Measurements from ENCODE around the gene DPYSL4.

DPYSL4 gene

GRCh38 chr10:132232981-132233380 lies 46.2 kb downstream of the DPYSL4 start:
- no peak overlapping the region for H3K9ac ChIP-seq (ENCODE audit: low read length)
- H3F3A ChIP-seq (ENCODE audit: insufficient read depth, low read length), result no peaks in the 10 kb centered on the region
- H3K4me1 ChIP-seq (ENCODE audit: insufficient read depth, low read length, severe bottlenecking), result peaks cover 19% of the 10 kb centered on the region
- H3K4me3 ChIP-seq (ENCODE audit: low read depth, low read length, poor library complexity, severe bottlenecking), result no peak overlapping the region
- TF ChIP-seq EZH2 (IDR thresholded peaks at IDR 0.05; ENCODE audit: borderline replicate concordance, low read length), result no peak
- no peak for TF ChIP-seq CTCF (IDR thresholded peaks at IDR 0.05; ENCODE audit: low read length)
- no peaks in the 10 kb centered on the region for H4K20me1 ChIP-seq (ENCODE audit: insufficient read depth, low read length)
- no peaks in the 10 kb centered on the region for H3K79me2 ChIP-seq (ENCODE audit: insufficient read depth, low read length)
- no peaks in the 10 kb centered on the region for H3K9me2 ChIP-seq (ENCODE audit: low read depth, low read length)
- H3K36me3 ChIP-seq (ENCODE audit: insufficient read depth, low read length), result no peaks in the 10 kb centered on the region
- no peak overlapping the region for H3K27ac ChIP-seq (ENCODE audit: low read depth, low read length, poor library complexity, severe bottlenecking)
- no peaks in the 10 kb centered on the region; the same call in 1 of the 2 replicates for H3K27me3 ChIP-seq (ENCODE audit: insufficient read depth, low read length)
- H3K4me2 ChIP-seq (ENCODE audit: low read length), result no peak overlapping the region
- H3K9me3 ChIP-seq (ENCODE audit: low read length), result no peaks in the 10 kb centered on the region
- H2AFZ ChIP-seq (ENCODE audit: low read length), result no peak overlapping the region

GRCh38 chr10:132233501-132234085 lies 46.8 kb downstream of the DPYSL4 start:
- TF ChIP-seq EZH2 (IDR thresholded peaks at IDR 0.05; ENCODE audit: borderline replicate concordance, low read length), result no peak
- TF ChIP-seq CTCF (IDR thresholded peaks at IDR 0.05; ENCODE audit: low read length), result no peak
- Histone ChIP-seq H3K27ac (ENCODE audit: low read depth, low read length, poor library complexity, severe bottlenecking) (no peak overlapping the region), H3K36me3 (ENCODE audit: insufficient read depth, low read length) (no peaks in the 10 kb centered on the region)

GRCh38 chr10:132234860-132235259 lies 48.1 kb downstream of the DPYSL4 start:
- no peak overlapping the region for H3K9ac ChIP-seq (ENCODE audit: low read length)
- no peaks in the 10 kb centered on the region for H4K20me1 ChIP-seq (ENCODE audit: insufficient read depth, low read length)
- H3K4me2 ChIP-seq (ENCODE audit: low read length), result no peak overlapping the region
- no peaks in the 10 kb centered on the region for H3F3A ChIP-seq (ENCODE audit: insufficient read depth, low read length)
- H3K36me3 ChIP-seq (ENCODE audit: insufficient read depth, low read length), result no peaks in the 10 kb centered on the region
- H3K27me3 ChIP-seq (ENCODE audit: insufficient read depth, low read length), result peaks cover 8% of the 10 kb centered on the region; the same call in 1 of the 2 replicates
- H2AFZ ChIP-seq (ENCODE audit: low read length), result no peak overlapping the region
- TF ChIP-seq EZH2 (IDR thresholded peaks at IDR 0.05; ENCODE audit: borderline replicate concordance, low read length), result no peak
- no peak for TF ChIP-seq CTCF (IDR thresholded peaks at IDR 0.05; ENCODE audit: low read length)
- peaks cover 19% of the 10 kb centered on the region for H3K4me1 ChIP-seq (ENCODE audit: insufficient read depth, low read length, severe bottlenecking)
- H3K4me3 ChIP-seq (ENCODE audit: low read depth, low read length, poor library complexity, severe bottlenecking), result no peak overlapping the region
- no peaks in the 10 kb centered on the region for H3K79me2 ChIP-seq (ENCODE audit: insufficient read depth, low read length)
- H3K27ac ChIP-seq (ENCODE audit: low read depth, low read length, poor library complexity, severe bottlenecking), result no peak overlapping the region
- no peaks in the 10 kb centered on the region for H3K9me3 ChIP-seq (ENCODE audit: low read length)
- H3K9me2 ChIP-seq (ENCODE audit: low read depth, low read length), result no peaks in the 10 kb centered on the region

More at GRCh38 chr10:132233501-132234085, 46.8 kb downstream of the DPYSL4 start:
- Histone ChIP-seq H4K20me1 (ENCODE audit: insufficient read depth, low read length) (no peaks in the 10 kb centered on the region), H3K4me2 (ENCODE audit: low read length) (no peak overlapping the region), H3K9ac (ENCODE audit: low read length) (no peak overlapping the region), H3K9me3 (ENCODE audit: low read length) (no peaks in the 10 kb centered on the region), H3K4me3 (ENCODE audit: low read depth, low read length, poor library complexity, severe bottlenecking) (no peak overlapping the region), H3F3A (ENCODE audit: insufficient read depth, low read length) (no peaks in the 10 kb centered on the region), H2AFZ (ENCODE audit: low read length) (no peak overlapping the region), H3K27me3 (ENCODE audit: insufficient read depth, low read length) (peaks cover under 1% of the 10 kb centered on the region; the same call in 1 of the 2 replicates), H3K9me2 (ENCODE audit: low read depth, low read length) (no peaks in the 10 kb centered on the region), H3K4me1 (ENCODE audit: insufficient read depth, low read length, severe bottlenecking) (peaks cover 19% of the 10 kb centered on the region), H3K79me2 (ENCODE audit: insufficient read depth, low read length) (no peaks in the 10 kb centered on the region)

Measured in OCI-LY1 (cell line).